Measurements from ENCODE around the gene SLC25A11. TPM values are rescaled to one million over a fixed set of nuclear protein-coding genes. Genes with fewer than 3 reads are reported as not detected.

SLC25A11 gene
- 10 to 100 TPM; 40.4 to 43.8 TPM for total RNA-seq

- peak; percentile 83 for ATAC-seq (replicated peaks in 1 of 2)
- peaks cover 54% of the 10 kb centered on the region for H3K4me1 Mint-ChIP-seq (ENCODE audit: low read depth)
These were observed at the start of gene SLC25A11, which contains the start of gene RNF167 for GRCh38 chr17:4939796-4940554. Gene SLC25A11, minus strand, starts transcription at chr17:4940046. Its CDS starts 136 bp downstream, at chr17:4939910. Gene RNF167, plus strand, starts transcription at chr17:4940268. Its CDS starts 642 bp downstream, at chr17:4940910.

GRCh38 chr17:4987767-4988567 lies 48.1 kb upstream of the SLC25A11 start:
- Mint-ChIP-seq H3K27me3 (ENCODE audit: low read depth) (no peaks in the 10 kb centered on the region), H3K36me3 (ENCODE audit: insufficient read depth in 2 of 2) (peaks cover 3 to 4% of the 10 kb centered on the region in 2 donors), H3K4me1 (ENCODE audit: low read depth) (peaks cover 49% of the 10 kb centered on the region), H3K9me3 (no peaks in the 10 kb centered on the region), H3K27ac (peak overlapping the region; percentile 98), H3K4me3 (peak overlapping the region; percentile 97 to 99)
- DNase-seq, result peak in 1 of 2 donors; percentile 18
- ATAC-seq (replicated peaks in 1 of 2), result no peak

More at GRCh38 chr17:4939796-4940554, at the start of gene SLC25A11, which contains the start of gene RNF167:
- DNase-seq, result peak; percentile 96 to 98
- H3K27me3 Mint-ChIP-seq (ENCODE audit: low read depth), result no peaks in the 10 kb centered on the region
- H3K36me3 Mint-ChIP-seq (ENCODE audit: insufficient read depth in 2 of 2), result peaks cover 24 to 50% of the 10 kb centered on the region in 2 donors
- peak within 1 kb of the TSS; percentile 93 to 98 for H3K4me3 Mint-ChIP-seq
- H3K27ac Mint-ChIP-seq, result peak within 1 kb of the TSS; percentile 99
- no peaks in the 10 kb centered on the region for H3K9me3 Mint-ChIP-seq

DNA sequence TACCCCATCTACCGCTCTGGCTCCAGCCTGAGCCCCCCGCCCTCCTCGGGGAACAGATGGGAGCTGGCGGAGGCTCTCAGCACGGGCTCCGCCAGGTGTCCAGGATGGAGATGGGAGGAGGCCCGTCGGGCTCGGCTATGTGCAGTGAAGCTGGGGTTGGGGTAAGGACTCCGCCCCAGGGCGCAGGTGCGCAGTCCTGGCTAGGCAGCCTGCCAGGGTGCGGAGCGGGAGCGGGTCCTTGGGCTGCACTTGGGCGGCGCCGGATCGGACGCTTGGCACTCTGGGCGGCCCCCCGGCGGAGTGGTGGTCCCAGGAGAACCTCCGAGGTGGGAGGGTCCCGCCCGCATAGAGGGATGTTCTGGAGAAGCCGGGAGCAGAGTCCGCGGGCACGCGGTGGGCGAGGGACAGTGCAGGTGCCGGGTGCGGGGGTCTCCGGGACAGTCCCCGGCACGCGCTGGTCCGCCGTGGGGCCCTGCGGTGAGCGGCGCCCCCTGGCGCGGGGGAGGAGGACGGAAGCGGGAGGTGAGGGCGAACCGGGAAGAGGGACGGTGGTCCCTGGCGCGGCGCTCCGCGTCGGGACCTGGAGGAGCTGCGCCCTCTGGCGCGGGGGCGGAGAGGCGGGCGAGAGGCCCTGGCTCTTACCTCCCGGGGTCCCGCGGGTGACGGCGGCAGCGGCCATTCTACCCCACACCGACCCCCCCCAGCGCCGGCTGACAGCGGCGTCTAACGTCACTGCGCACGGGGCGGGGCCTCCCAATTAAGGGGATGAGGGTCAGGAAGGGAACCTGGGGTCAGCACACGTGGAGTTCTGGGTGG lies 47.3 kb upstream of the SLC25A11 start, which contains the start of gene CAMTA2:
Gene CAMTA2 (minus strand): TSS at position 725 of the 816 bp plus-strand sequence. CDS start 1,453 bp downstream, outside the sequence.
- peaks cover 3 to 4% of the 10 kb centered on the region in 2 donors for H3K36me3 Mint-ChIP-seq (ENCODE audit: insufficient read depth in 2 of 2)
- no peaks in the 10 kb centered on the region for H3K27me3 Mint-ChIP-seq (ENCODE audit: low read depth)
- DNase-seq, result peak; percentile 93 to 94
- ATAC-seq (replicated peaks in 1 of 2), result peak; percentile 91 to 94
- H3K9me3 Mint-ChIP-seq, result no peaks in the 10 kb centered on the region
- H3K4me3 Mint-ChIP-seq, result peak within 1 kb of the TSS; percentile 97 to 99
- peaks cover 49% of the 10 kb centered on the region for H3K4me1 Mint-ChIP-seq (ENCODE audit: low read depth)
- peak within 1 kb of the TSS; percentile 98 for H3K27ac Mint-ChIP-seq

GRCh38 chr17:4986403-4986802 lies 46.6 kb upstream of the SLC25A11 start:
- H3K4me3 Mint-ChIP-seq, result peak overlapping the region; percentile 97 to 99
- peak in 1 of 2 donors; percentile 21 for DNase-seq
- no peaks in the 10 kb centered on the region for H3K9me3 Mint-ChIP-seq
- H3K27ac Mint-ChIP-seq, result peak overlapping the region; percentile 71
- H3K27me3 Mint-ChIP-seq (ENCODE audit: low read depth), result no peaks in the 10 kb centered on the region
- H3K4me1 Mint-ChIP-seq (ENCODE audit: low read depth), result peaks cover 44% of the 10 kb centered on the region
- peaks cover 1 to 3% of the 10 kb centered on the region in 2 donors for H3K36me3 Mint-ChIP-seq (ENCODE audit: insufficient read depth in 2 of 2)
- ATAC-seq (replicated peaks in 1 of 2), result no peak

DNA sequence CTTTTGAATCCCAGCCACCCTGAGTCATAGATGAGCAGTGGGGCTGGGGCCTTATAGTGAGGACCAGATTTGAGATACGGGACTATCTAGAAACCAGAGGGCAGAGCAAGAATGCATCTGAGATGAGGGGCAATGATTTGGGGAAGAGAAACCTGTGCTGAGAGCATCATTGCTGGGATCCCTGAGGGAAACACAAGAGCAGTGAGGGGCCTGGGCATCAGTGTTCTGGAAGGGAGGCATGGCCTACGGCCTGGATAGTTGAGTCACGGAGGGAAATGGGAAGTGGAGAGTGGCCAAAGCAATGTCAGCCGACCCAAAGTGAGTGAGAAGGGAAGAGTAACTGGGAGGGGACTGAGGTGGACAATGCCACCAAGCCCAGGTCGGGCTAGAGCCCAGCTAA lies 42.5 kb upstream of the SLC25A11 start:
- H3K27ac Mint-ChIP-seq, result no peak overlapping the region
- H3K27me3 Mint-ChIP-seq (ENCODE audit: low read depth), result no peaks in the 10 kb centered on the region
- H3K9me3 Mint-ChIP-seq, result no peaks in the 10 kb centered on the region
- DNase-seq (no peak), ATAC-seq (replicated peaks in 1 of 2) (no peak)
- no peak overlapping the region for H3K4me3 Mint-ChIP-seq
- H3K36me3 Mint-ChIP-seq (ENCODE audit: insufficient read depth in 2 of 2), result peaks cover 9 to 13% of the 10 kb centered on the region in 2 donors
- H3K4me1 Mint-ChIP-seq (ENCODE audit: low read depth), result peaks cover 29% of the 10 kb centered on the region

DNA sequence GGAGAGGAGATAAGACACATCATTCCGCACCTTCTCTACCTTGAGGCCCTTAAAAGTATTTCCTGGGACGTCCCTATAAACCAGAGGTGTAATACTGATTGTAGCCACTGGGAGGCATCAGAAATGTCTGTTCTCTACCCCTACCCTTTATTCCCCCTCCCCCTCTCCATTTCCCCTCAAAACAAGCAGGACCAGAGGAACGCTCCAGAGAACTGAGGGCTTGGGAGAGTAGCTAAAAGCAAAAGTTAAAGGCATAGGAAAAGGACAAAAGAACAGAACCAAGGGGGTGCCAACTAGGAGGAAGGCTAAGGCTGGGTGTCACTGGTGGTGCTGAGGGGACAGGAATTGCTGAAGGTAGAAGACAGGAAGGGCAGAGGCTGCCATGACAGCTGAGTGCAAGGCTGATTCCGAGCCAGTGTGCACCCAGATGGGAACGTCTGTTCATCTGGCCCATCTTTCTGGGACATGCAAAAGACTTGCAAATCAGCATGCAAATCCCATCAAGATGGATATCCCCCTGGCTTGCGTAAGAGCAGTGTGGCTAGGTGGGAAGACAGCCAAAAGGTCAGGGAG lies 40.9 kb upstream of the SLC25A11 start:
- H3K9me3 Mint-ChIP-seq, result no peaks in the 10 kb centered on the region
- H3K4me3 Mint-ChIP-seq, result peak overlapping the region in 1 of 2 donors; percentile 8
- H3K4me1 Mint-ChIP-seq (ENCODE audit: low read depth), result peaks cover 18% of the 10 kb centered on the region
- peak overlapping the region; percentile 85 for H3K27ac Mint-ChIP-seq
- H3K36me3 Mint-ChIP-seq (ENCODE audit: insufficient read depth in 2 of 2), result peaks cover 9 to 14% of the 10 kb centered on the region in 2 donors
- ATAC-seq (replicated peaks in 1 of 2) (peak; percentile 83 to 87), DNase-seq (peak; percentile 55 to 68)
- no peaks in the 10 kb centered on the region for H3K27me3 Mint-ChIP-seq (ENCODE audit: low read depth)

GRCh38 chr17:4978726-4979125 lies 38.9 kb upstream of the SLC25A11 start:
- H3K9me3 Mint-ChIP-seq, result no peaks in the 10 kb centered on the region
- H3K27me3 Mint-ChIP-seq (ENCODE audit: low read depth), result no peaks in the 10 kb centered on the region
- H3K4me3 Mint-ChIP-seq, result no peak overlapping the region
- peaks cover 11 to 26% of the 10 kb centered on the region in 2 donors for H3K36me3 Mint-ChIP-seq (ENCODE audit: insufficient read depth in 2 of 2)
- ATAC-seq (replicated peaks in 1 of 2) (no peak), DNase-seq (no peak)
- peaks cover 12% of the 10 kb centered on the region for H3K4me1 Mint-ChIP-seq (ENCODE audit: low read depth)
- H3K27ac Mint-ChIP-seq, result no peak overlapping the region

GRCh38 chr17:4974115-4974670 lies 34.3 kb upstream of the SLC25A11 start:
- Mint-ChIP-seq H3K4me1 (ENCODE audit: low read depth) (peaks cover 26% of the 10 kb centered on the region), H3K36me3 (ENCODE audit: insufficient read depth in 2 of 2) (peaks cover 13 to 40% of the 10 kb centered on the region in 2 donors), H3K27ac (peak overlapping the region; percentile 75), H3K27me3 (ENCODE audit: low read depth) (no peaks in the 10 kb centered on the region), H3K9me3 (no peaks in the 10 kb centered on the region), H3K4me3 (no peak overlapping the region)
- no peak for ATAC-seq (replicated peaks in 1 of 2)
- DNase-seq, result no peak

GRCh38 chr17:4973256-4974114 lies 33.6 kb upstream of the SLC25A11 start:
- Mint-ChIP-seq H3K36me3 (ENCODE audit: insufficient read depth in 2 of 2) (peaks cover 14 to 38% of the 10 kb centered on the region in 2 donors), H3K27me3 (ENCODE audit: low read depth) (no peaks in the 10 kb centered on the region), H3K4me1 (ENCODE audit: low read depth) (peaks cover 33% of the 10 kb centered on the region), H3K27ac (peak overlapping the region; percentile 20), H3K9me3 (no peaks in the 10 kb centered on the region), H3K4me3 (no peak overlapping the region)
- ATAC-seq (replicated peaks in 1 of 2), result no peak
- DNase-seq, result no peak

- H3K36me3 Mint-ChIP-seq (ENCODE audit: insufficient read depth in 2 of 2), result peaks cover 14 to 38% of the 10 kb centered on the region in 2 donors
- no peak overlapping the region for H3K4me3 Mint-ChIP-seq
- no peaks in the 10 kb centered on the region for H3K27me3 Mint-ChIP-seq (ENCODE audit: low read depth)
- ATAC-seq (replicated peaks in 1 of 2) (no peak), DNase-seq (no peak)
- no peaks in the 10 kb centered on the region for H3K9me3 Mint-ChIP-seq
- H3K4me1 Mint-ChIP-seq (ENCODE audit: low read depth), result peaks cover 33% of the 10 kb centered on the region
- no peak overlapping the region for H3K27ac Mint-ChIP-seq
These were observed 32.9 kb upstream of the SLC25A11 start for GRCh38 chr17:4972752-4973151.

- H3K27ac Mint-ChIP-seq, result no peak overlapping the region
- H3K27me3 Mint-ChIP-seq (ENCODE audit: low read depth), result no peaks in the 10 kb centered on the region
- DNase-seq, result no peak
- peaks cover 14 to 38% of the 10 kb centered on the region in 2 donors for H3K36me3 Mint-ChIP-seq (ENCODE audit: insufficient read depth in 2 of 2)
- no peaks in the 10 kb centered on the region for H3K9me3 Mint-ChIP-seq
- ATAC-seq (replicated peaks in 1 of 2), result no peak
- peaks cover 33% of the 10 kb centered on the region for H3K4me1 Mint-ChIP-seq (ENCODE audit: low read depth)
- no peak overlapping the region for H3K4me3 Mint-ChIP-seq
These were observed 32.5 kb upstream of the SLC25A11 start for GRCh38 chr17:4972322-4972721.

Data from activated T-cell treated with anti-CD3 and anti-CD28 coated beads, Interleukin-2, amount 50 U/mL, for 72 hours (primary cell).